ENCODE measurements around the gene FOXN3.

The FOXN3 gene

GRCh38 chr14:89408907-89409700, 7.9 kb downstream of the FOXN3 start:
- DNase-seq: no peak

- no peak for DNase-seq
These were observed 9.2 kb downstream of the FOXN3 start for GRCh38 chr14:89407856-89408255.

DNA sequence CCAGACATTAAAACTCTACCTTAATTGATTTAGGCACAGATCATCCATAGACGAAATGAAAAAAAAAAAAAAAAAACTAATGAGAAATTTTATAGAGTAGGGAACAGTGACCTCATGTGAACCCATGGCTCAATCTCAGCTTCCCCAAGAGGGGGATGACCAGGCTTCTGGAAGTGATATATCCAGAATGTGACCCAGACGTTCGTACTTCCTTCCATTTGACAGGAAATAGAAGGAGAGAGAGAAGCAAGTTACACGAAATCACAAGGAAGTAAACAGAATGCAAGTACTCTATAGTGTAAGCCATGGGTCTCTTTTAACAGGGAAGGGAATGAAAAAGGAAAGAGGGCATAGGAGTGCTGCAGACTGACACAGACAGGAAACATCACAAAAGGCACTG, 10.1 kb downstream of the FOXN3 start:
- DNase-seq: no peak

GRCh38 chr14:89406361-89406760, 10.7 kb downstream of the FOXN3 start:
- DNase-seq: no peak

DNA sequence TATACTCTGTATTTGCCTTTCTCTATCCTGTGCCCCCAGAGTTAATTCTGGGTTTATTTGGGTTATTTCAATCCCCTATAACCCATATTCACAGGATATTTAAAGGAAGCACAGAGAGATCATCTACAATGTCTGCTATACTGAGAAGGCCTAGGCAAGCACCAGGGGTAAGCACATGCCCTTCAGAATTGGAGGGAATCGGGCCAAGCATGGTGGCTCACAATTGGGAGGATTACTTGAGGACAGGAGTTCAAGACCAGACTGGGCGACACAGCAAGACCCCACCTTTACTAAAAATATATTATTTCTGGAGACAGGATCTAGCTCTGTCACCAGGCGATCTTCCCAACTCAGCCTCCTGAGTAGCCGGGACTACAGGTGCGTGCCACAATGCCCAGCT, 11.3 kb downstream of the FOXN3 start:
- no peak for DNase-seq

DNA sequence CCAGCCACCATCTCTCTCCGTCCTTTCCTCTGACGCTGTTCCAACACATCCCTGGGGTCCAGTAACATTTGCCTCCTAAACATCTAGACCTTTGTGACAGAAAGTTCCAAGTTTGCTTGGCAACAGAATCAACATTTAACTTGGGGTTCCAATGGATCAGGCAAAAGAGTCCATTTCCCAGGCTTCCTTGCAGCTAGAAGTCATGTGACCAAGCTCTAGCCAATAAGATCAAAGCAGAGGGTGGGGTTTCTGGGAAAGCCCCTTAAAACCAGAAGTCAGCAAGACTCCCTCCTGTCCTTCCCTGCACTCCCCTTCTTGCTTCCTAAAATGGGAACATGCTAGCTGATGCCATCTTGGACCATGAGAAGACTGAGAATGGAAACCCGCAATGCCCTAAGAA, 14.7 kb downstream of the FOXN3 start:
- DNase-seq: no peak

DNA sequence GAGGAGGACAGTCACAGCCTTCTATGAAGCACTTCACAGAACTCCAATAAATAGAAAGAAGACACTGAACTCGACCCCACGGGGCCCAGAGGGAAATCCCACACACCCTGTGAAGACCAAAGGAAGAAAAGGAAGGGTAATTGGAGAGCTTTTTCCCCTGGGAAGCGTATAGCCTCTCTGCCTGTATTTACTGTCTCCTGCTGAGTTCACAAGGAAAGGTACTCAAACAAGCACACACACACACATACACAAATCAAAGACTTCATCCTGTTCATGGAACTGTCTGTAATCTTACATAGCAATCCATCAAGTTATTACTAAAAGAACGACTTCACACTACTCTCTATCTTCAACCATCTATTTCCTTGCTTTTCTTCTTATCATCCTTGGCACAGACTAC, 15.3 kb downstream of the FOXN3 start:
- DNase-seq: no peak

DNA sequence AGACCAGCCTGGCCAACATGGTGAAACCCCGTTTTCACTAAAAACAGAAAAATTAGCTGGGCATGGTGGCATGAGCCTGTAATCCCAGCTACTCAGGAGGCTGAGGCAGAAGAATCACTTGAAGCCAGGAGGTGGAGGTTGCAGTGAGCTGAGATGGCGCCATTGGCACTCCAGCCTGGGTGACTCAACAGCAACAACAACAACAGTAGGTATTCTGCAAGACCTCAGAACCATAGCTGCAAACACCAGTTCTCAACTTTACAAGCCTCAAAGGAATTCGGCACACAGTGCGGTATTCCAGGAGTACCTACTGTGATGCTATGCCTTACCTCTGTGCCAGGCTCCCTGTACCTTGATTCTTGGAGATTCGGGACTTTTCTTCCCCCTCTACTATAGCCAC, 15.8 kb downstream of the FOXN3 start:
- no peak for DNase-seq

- DNase-seq: no peak
These were observed 16.5 kb downstream of the FOXN3 start for GRCh38 chr14:89400529-89400928.

GRCh38 chr14:89399594-89400068, 17.4 kb downstream of the FOXN3 start:
- DNase-seq: no peak

GRCh38 chr14:89399157-89399556, 17.9 kb downstream of the FOXN3 start:
- no peak for DNase-seq

- no peak for DNase-seq
These were observed 19.3 kb downstream of the FOXN3 start for GRCh38 chr14:89397569-89398230.

DNA sequence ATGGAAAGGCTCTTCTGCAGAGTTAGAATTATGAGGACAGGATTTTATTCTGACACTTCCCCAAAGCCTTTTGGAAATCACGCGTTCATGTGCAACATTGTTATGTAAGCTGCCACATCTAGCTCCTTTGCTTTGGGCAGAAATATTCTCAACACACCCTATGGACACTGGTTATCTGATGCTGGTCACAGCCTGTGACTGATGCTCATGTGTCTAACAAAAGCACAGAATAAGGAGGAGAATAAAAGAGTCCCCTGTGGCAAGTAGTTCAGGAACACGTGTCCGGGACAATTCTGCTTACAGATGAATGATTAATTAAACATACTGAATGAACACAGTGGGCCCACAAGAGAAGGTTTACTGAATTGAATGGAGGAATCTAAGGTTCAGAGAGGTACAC, 22.1 kb downstream of the FOXN3 start:
- no peak for DNase-seq

- no peak for DNase-seq
These were observed 23.7 kb downstream of the FOXN3 start for GRCh38 chr14:89393222-89393745.

DNA sequence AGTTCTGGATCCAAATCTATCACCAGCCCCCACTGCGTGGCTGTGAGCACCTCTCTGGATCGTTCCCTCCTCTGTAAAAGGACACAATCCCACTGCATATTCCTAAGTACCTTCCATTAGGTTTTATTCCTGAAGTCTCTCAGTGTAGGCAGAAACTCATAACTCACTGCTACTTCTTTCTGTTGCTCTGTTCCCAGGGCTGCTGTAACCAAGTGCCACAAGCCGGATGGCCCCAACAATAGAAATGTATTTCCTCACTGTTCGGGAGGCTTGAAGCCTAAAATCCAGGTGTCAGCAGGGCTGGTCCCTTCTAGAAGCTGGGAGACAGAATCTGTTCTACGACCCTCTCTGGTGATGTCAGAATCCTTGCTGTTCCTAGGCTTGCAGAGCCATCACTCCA, 24.9 kb downstream of the FOXN3 start:
- no peak for DNase-seq

DNA sequence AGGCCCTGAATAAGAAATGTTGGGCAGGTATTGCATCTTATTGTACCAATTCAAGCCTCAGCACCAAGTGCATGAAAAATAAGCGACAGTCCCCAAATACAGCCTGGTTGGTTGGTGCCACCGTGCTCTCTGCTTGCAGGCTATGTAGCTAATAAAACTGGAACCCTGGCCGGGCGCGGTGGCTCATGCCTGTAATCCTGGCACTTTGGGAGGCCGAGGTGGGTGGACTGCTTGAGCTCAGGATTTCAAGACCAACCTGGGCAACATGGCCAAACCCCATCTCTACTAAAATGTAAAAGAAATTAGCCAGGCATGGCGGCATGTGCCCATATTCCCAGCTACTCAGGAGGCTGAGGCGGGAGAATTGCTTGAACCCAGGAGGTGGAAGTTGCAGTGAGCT, 25.5 kb downstream of the FOXN3 start:
- no peak for DNase-seq

DNA sequence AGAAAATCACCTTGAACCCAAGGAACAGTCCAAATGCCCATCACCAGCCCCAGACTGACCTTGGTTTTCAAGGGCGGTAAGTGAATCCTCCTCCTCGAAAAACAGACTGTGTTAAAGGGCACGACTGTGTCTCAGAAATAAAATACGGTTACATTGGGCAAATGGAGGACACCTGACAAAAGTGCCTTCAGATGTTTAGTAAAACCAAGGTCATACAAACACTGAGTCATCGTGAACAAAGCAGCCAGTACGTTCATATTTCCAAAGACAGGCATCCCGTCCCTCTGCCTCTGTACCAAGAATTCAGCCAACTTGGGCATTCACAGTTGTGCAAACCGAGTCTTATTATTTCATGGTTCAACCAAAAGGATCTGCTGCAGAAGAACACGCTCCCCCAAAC, 25.9 kb downstream of the FOXN3 start:
- DNase-seq: no peak

- DNase-seq: no peak
These were observed 28.2 kb downstream of the FOXN3 start for GRCh38 chr14:89388853-89389252.

DNA sequence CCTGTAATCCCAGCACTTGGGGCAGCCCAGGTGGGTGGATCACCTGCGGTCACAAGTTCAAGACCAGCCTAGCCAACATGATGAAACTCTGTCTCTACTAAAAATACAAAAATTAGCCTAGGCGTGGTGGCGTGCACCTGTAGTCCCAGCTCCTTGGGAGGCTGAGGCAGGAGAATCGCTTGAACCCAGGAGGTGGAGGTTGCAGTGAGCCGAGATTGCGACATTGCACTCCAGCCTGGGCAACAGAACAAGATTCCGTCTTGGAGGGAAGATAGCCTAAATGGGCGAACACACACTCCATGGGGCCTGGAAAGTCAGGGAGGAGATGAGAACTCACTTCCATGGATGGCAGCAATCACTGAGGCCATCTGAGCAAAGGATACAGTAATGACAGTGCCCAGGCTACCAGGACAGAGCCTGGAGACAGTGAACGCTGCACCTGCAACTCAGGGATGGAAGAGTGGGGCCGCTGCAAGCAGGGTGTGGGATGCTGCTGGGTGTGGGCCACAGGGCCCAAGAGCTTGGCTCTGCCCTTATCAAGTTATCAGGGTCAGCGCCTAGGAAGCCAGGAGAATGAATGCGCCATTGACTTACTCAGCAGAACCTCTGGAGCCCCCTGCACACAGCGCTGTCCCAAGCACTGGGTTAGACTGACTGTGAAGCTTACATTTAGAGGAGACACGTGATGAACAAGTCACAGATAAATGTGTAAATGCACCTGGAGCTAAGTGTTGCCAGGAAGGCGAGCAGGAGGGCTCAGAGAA, 28.9 kb downstream of the FOXN3 start:
- DNase-seq: no peak

DNA sequence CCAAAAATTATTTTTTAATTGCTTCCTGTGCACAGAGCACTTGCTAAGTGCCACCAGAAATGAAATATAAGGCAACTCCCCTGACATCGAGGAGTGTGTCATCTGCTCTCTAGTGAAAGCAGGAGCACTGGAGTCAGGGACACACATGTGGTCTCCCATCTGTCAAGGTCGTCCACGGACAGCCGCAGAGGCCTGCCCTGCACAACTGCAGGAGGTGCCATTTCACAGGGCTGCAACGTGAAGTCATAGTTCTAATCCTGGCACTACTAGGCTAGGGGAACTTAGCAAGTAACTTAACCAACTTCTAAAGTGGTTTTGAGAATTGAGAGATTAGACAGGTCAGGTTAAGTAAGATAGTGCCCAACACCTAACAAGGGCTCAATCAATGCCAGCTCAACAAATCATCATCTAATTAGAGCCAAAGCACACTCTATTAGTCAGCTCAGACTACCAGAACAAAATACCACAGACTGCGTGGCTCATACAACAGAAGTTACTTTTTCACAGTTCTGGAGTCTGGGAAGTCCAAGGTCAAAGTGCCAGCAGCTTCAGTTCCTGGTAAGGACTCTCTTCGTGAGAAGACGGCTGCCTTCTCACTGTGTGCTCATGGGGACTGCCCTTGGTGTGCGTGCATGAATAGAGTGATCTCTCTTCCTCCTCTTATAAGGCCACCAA, 30.7 kb downstream of the FOXN3 start:
- DNase-seq: no peak

- no peak for DNase-seq
These were observed 32.4 kb downstream of the FOXN3 start for GRCh38 chr14:89384636-89385035.

DNA sequence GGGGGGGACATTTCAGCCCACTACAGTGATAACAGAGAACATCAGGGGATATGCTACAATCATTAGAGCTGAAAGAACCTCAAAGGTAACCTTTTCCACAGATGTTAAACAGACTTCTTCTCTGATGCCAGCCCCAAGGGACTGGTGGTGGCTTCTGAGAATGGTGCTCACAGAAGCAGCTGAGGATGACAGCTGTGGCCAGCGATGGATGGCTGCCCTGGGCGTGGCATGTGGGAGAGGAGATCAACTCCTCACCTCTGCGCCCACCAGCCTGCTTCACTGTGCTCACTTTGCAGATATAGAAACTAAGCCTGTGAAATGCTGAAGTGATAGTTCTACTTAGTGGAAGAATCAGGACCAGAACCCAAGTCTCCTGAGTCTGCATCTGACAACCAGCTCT, 33.0 kb downstream of the FOXN3 start:
- no peak for DNase-seq
